Body of pancreas (tissue), 4 donors: Measurements from ENCODE around the gene PTEN.

Experiments
- CTCF ChIP-seq, 7 experiments: fragments of 450-650 bp in 4 of 7; fragments of 200-600 bp in 3 of 7; sonication (generic) in 3 of 7; IDR thresholded peaks; one replicate each; pipeline ENCODE4 v1.5.1; 2016 to 2019; ENCODE audit warnings: antibody characterized with exemption in 7 of 7
- POLR2A ChIP-seq, 3 donors: fragments of 450-650 bp; IDR thresholded peaks; one replicate each; pipeline ENCODE4 v1.6.1; 2016; ENCODE audit warnings: antibody characterized with exemption in 3 of 3, mild to moderate bottlenecking in 2 of 3

GRCh38 chr10:87957702-87958101, 94.3 kb downstream of the PTEN start:
- TF ChIP-seq POLR2A (IDR thresholded peaks at IDR 0.05) (no peak), CTCF (IDR thresholded peaks at IDR 0.05) (no peak)
